ENCODE measurements around the gene DNMT3A. TPM values are rescaled to one million over a fixed set of nuclear protein-coding genes. Genes with fewer than 3 reads are reported as not detected.

The DNMT3A gene
- total RNA-seq, 1 experiment from 2014 or later: 215 TPM

DNA sequence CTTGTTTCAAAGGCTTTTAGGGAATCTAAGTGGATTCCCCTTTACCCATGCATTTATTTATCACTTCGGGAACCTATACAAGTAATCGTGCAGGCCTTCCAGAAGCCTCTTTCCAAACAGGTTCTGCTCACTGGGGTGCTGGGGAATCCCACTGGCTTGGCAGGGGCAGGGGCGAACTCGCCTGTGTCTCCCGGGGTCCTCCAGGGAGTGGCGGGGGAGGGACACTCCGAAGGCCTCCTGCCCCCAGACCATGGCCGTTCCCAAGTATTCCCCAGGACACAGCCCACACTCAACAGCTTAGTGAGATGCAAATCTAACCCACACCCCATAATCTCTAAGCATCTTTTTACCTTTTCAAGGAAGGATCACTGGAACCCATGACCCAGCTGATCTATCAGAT, 6.5 kb downstream of the DNMT3A start:
- no peak overlapping the region for H2BK12ac ChIP-seq (ENCODE audit: insufficient read length, low read depth, low read length)
- H2AK5ac ChIP-seq (ENCODE audit: insufficient read length, low read length): no peak overlapping the region
- peaks cover 15% of the 10 kb centered on the region; the same call in 1 of the 2 replicates for H3K4me1 ChIP-seq (ENCODE audit: insufficient read depth, low read length)
- no peaks in the 10 kb centered on the region for H3K27me3 ChIP-seq (ENCODE audit: insufficient read depth, low read length)
- no peak overlapping the region for H2BK20ac ChIP-seq (ENCODE audit: low read depth, low read length, poor library complexity, severe bottlenecking)
- no peak overlapping the region for H3T11ph ChIP-seq (ENCODE audit: low read length)
- H3K4me2 ChIP-seq (ENCODE audit: insufficient read depth, insufficient read length, low read length): no peak overlapping the region
- no peak overlapping the region; the same call in 1 of the 2 replicates for H3K14ac ChIP-seq (ENCODE audit: insufficient read depth, low read length)
- H3K18ac ChIP-seq (ENCODE audit: insufficient read length, low read depth, low read length): no peak overlapping the region
- H2BK120ac ChIP-seq (ENCODE audit: low read depth, low read length, poor library complexity, severe bottlenecking): no peak overlapping the region
- H3K79me2 ChIP-seq (ENCODE audit: insufficient read depth, low read length): no peaks in the 10 kb centered on the region; the same call in 1 of the 2 replicates
- H3K23me2 ChIP-seq (ENCODE audit: insufficient read length, low read depth, low read length, poor library complexity, severe bottlenecking): no peaks in the 10 kb centered on the region
- Mint-ChIP-seq H3K27me3 (ENCODE audit: low read depth) (no peaks in the 10 kb centered on the region; the same call in 1 of the 2 replicates), H3K36me3 (ENCODE audit: insufficient read depth in 1 of 3, low read depth in 3 of 3) (no peaks in the 10 kb centered on the region; a peak in 1 of 7 replicates), H3K4me3 (peak overlapping the region in 1 of 2 experiments; percentile 1; a peak in 1 of 5 replicates), H3K4me1 (peaks cover 61 to 77% of the 10 kb centered on the region in 2 experiments), H3K9me3 (no peaks in the 10 kb centered on the region), H3K27ac (no peak overlapping the region)
- DNase-seq: no peak
- no peaks in the 10 kb centered on the region for H3K9me3 ChIP-seq (ENCODE audit: control insufficient read depth, low read depth, low read length)
- H2BK5ac ChIP-seq (ENCODE audit: insufficient read length, low read length): no peak overlapping the region
- no peak overlapping the region for H4K5ac ChIP-seq (ENCODE audit: insufficient read length, low read depth, low read length)
- H3K27ac ChIP-seq (ENCODE audit: insufficient read length, low read depth, low read length): no peak overlapping the region
- no peak overlapping the region for H4K8ac ChIP-seq (replicated peaks; ENCODE audit: insufficient read length, low read depth, low read length)
- no peak overlapping the region for H4K91ac ChIP-seq (ENCODE audit: insufficient read length, low read depth, low read length)
- H3K79me1 ChIP-seq (ENCODE audit: insufficient read depth, low read depth, low read length, poor library complexity, severe bottlenecking): no peaks in the 10 kb centered on the region
- no peak overlapping the region for H3K4ac ChIP-seq (ENCODE audit: low read depth, low read length)
- no peak overlapping the region for H2AFZ ChIP-seq (ENCODE audit: low read length)
- no peak overlapping the region for H3K9ac ChIP-seq (ENCODE audit: extremely low read depth, insufficient read length, low read length)
- no peaks in the 10 kb centered on the region for H4K20me1 ChIP-seq (ENCODE audit: control insufficient read depth, insufficient read depth, insufficient read length)
- no CpG with 5 or more reads among the region's 8 CpGs for WGBS (ENCODE audit: extremely low coverage, insufficient read length, low lambda C conversion rate)
- no peak overlapping the region for H3K56ac ChIP-seq (ENCODE audit: insufficient read length, low read depth, low read length)
- H3K23ac ChIP-seq (ENCODE audit: insufficient read length, low read depth, low read length): no peak overlapping the region
- TF ChIP-seq, protein P1, sequence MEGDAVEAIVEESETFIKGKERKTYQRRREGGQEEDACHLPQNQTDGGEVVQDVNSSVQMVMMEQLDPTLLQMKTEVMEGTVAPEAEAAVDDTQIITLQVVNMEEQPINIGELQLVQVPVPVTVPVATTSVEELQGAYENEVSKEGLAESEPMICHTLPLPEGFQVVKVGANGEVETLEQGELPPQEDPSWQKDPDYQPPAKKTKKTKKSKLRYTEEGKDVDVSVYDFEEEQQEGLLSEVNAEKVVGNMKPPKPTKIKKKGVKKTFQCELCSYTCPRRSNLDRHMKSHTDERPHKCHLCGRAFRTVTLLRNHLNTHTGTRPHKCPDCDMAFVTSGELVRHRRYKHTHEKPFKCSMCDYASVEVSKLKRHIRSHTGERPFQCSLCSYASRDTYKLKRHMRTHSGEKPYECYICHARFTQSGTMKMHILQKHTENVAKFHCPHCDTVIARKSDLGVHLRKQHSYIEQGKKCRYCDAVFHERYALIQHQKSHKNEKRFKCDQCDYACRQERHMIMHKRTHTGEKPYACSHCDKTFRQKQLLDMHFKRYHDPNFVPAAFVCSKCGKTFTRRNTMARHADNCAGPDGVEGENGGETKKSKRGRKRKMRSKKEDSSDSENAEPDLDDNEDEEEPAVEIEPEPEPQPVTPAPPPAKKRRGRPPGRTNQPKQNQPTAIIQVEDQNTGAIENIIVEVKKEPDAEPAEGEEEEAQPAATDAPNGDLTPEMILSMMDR (conservative IDR thresholded peaks at IDR 0.05): no peak
- no peak overlapping the region for H2BK15ac ChIP-seq (ENCODE audit: low read depth, low read length)

Measured in H9 (cell line).